Transverse colon (tissue), 4 donors: ENCODE measurements around the gene C17orf100.

ENCODE experiments used
- EP300 ChIP-seq: sonication (generic); formaldehyde crosslinking; IDR thresholded peaks from one replicate; pipeline ENCODE4 v1.6.1; 2017; ENCODE audit warnings: antibody characterized with exemption, low read depth
- POLR2A ChIP-seq: fragments of 450-650 bp; IDR thresholded peaks from one replicate; pipeline ENCODE4 v1.6.1; 2016; ENCODE audit warnings: antibody characterized with exemption, mild to moderate bottlenecking, moderate library complexity
- POLR2AphosphoS5 ChIP-seq, 3 donors: sonication (generic); formaldehyde crosslinking; IDR thresholded peaks; one replicate each; pipeline ENCODE4 v1.6.1; 2016; ENCODE audit warnings: antibody characterized with exemption in 3 of 3
- TF ChIP-seq, protein P1 (sequence below), 5 experiments: fragments of 200-600 bp in 3 of 5; fragments of 450-650 bp in 2 of 5; sonication (generic) in 3 of 5; IDR thresholded peaks; 1 replicate in 2 of 5; 2 replicates in 3 of 5; pipeline ENCODE4 v1.5.1; 2016 to 2017; ENCODE audit warnings: antibody characterized with exemption in 5 of 5, inconsistent platforms in 3 of 5, mild to moderate bottlenecking in 2 of 5, moderate library complexity in 1 of 5

DNA sequence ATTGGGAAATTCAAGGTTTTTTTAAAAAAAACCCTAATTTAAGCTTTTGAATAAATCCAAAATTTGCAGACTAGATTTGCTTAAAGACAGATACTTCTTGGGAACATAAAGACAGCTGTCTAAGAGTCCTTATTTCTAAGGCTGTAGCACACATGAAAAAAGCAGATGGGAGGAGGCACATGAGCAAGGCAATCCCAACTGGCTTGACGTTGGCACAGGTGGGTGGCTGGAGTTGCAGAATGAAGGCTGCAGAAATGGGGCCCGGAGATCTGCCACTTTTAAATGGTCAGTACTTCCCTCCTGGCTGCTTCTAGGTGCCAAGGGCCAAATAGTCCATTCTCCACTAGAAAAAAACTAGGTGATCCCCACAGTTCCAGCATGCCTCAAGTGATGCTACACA lies 15.5 kb upstream of the C17orf100 start:
- TF ChIP-seq, protein P1, sequence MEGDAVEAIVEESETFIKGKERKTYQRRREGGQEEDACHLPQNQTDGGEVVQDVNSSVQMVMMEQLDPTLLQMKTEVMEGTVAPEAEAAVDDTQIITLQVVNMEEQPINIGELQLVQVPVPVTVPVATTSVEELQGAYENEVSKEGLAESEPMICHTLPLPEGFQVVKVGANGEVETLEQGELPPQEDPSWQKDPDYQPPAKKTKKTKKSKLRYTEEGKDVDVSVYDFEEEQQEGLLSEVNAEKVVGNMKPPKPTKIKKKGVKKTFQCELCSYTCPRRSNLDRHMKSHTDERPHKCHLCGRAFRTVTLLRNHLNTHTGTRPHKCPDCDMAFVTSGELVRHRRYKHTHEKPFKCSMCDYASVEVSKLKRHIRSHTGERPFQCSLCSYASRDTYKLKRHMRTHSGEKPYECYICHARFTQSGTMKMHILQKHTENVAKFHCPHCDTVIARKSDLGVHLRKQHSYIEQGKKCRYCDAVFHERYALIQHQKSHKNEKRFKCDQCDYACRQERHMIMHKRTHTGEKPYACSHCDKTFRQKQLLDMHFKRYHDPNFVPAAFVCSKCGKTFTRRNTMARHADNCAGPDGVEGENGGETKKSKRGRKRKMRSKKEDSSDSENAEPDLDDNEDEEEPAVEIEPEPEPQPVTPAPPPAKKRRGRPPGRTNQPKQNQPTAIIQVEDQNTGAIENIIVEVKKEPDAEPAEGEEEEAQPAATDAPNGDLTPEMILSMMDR (IDR thresholded peaks at IDR 0.05), result no peak
- TF ChIP-seq POLR2A (no peak), POLR2AphosphoS5 (IDR thresholded peaks at IDR 0.05) (no peak), EP300 (no peak)
